AG04450 (cell line): Measurements from ENCODE around the gene BIVM. TPM values are rescaled to one million over a fixed set of nuclear protein-coding genes. Genes with fewer than 3 reads are reported as not detected.
"Not testable (repeated sequence)": the region's sequence is repeated elsewhere in the genome, so short reads cannot be mapped to it uniquely, and the experiment has no call there.

Experiments used
- CTCF ChIA-PET: fragments of 300-600, 350-600 bp; formaldehyde crosslinking; extraction: SDS; loops from one replicate; lab custom pipeline; 2022; ENCODE audit warnings: antibody characterized with exemption, inconsistent platforms; lab: Charles Lee
- POLR2A ChIA-PET: fragments of 350-600 bp; formaldehyde crosslinking; extraction: SDS; loops from one replicate; lab custom pipeline; 2021; ENCODE audit warnings: antibody characterized with exemption, inconsistent platforms; lab: Yijun Ruan, JAX
- DNase-seq: peaks from one replicate; pipeline ENCODE4 v3.0.0-alpha.2; 2011; ENCODE audit warnings: low read depth, low spot score
- H3K27ac ChIP-seq: one replicate; pipeline ENCODE4 v1.5.1; 2012; ENCODE audit warnings: low read depth, low read length, control low read depth
- H3K27me3 ChIP-seq: one replicate; pipeline ENCODE4 v1.6.0; 2012; ENCODE audit warnings: low read length; ENCODE audit not compliant: control insufficient read depth, insufficient read depth
- H3K4me3 ChIP-seq: 2 replicates; pipeline ENCODE4 v1.5.1; 2011; ENCODE audit warnings: mild to moderate bottlenecking, low read depth, low read length, control low read depth
- H3K9me3 ChIP-seq: 2 replicates; pipeline ENCODE4 v1.5.1; 2012; ENCODE audit warnings: low read length; ENCODE audit not compliant: control insufficient read depth, insufficient read depth
- polyA plus RNA-seq: library from polyadenylated mRNA; depleted of rRNA; stranded (reverse); fragments of >200 nt; gene quantifications from 2 replicates; pipeline ENCODE4 v1.2.3, GENCODE V29; 2011
- TF ChIP-seq, protein P1 (sequence below): IDR thresholded peaks from 2 replicates; pipeline ENCODE4 v1.5.1; 2011; ENCODE audit warnings: low read depth, low read length, control low read depth, inconsistent platforms

The BIVM gene
- polyA plus RNA-seq, 1 experiment: 26.7 TPM

DNA sequence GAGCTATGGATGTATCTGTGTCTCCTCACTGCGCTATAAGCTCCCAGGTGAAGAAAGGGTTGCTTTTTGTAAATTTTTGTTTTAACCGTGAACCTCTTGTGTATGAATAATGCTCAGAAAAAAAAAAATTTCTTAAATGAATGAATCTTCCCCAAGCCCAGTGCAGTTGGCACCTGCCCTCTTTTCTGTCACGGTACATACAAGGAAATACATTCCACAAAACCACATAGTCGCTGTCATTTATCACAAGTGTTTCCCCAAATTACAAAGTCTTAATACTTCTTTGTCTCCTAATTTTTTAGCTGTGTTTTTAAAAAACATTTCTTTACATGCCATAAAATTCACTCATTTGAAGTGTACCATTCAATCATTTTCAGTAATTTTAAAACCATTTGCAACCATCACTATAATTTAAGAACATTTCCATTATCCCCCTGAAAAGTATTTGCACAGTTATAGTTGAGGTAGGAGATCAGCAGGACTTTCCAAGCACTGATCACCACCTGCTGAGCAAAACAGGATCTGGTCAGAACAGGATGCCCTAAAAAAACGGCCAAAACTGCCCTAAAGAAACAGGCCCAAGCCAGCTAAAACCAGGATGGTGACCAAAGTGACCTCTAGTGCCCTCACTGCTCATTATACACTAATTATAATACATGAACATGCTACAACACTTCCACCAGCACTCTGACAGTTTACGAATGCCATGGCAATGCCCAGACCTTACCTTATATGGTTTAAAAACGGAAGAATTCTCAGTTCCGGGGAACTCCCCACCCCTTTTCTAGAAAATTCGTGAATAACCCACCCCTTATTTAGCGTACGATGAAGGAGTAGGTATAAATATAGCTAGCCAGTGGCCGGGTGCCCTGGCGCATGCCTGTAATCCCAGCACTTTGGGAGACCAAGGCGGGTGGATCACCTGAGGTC, 24.1 kb upstream of the BIVM start:
- ChIA-PET CTCF (interaction anchor here (0.7 to 2.8 kb wide), 2 partner anchors 33 to 183 kb away, joined by 3 to 10 read pairs; no protein-coding TSS in a partner anchor), POLR2A (no interaction called here)
- no peak for DNase-seq
- TF ChIP-seq, protein P1, sequence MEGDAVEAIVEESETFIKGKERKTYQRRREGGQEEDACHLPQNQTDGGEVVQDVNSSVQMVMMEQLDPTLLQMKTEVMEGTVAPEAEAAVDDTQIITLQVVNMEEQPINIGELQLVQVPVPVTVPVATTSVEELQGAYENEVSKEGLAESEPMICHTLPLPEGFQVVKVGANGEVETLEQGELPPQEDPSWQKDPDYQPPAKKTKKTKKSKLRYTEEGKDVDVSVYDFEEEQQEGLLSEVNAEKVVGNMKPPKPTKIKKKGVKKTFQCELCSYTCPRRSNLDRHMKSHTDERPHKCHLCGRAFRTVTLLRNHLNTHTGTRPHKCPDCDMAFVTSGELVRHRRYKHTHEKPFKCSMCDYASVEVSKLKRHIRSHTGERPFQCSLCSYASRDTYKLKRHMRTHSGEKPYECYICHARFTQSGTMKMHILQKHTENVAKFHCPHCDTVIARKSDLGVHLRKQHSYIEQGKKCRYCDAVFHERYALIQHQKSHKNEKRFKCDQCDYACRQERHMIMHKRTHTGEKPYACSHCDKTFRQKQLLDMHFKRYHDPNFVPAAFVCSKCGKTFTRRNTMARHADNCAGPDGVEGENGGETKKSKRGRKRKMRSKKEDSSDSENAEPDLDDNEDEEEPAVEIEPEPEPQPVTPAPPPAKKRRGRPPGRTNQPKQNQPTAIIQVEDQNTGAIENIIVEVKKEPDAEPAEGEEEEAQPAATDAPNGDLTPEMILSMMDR: no peak
- Histone ChIP-seq H3K9me3 (peaks cover 5% of the 10 kb centered on the region; the same call in 1 of the 2 replicates), H3K27ac (no peak overlapping the region), H3K27me3 (no peaks in the 10 kb centered on the region), H3K4me3 (no peak overlapping the region)

DNA sequence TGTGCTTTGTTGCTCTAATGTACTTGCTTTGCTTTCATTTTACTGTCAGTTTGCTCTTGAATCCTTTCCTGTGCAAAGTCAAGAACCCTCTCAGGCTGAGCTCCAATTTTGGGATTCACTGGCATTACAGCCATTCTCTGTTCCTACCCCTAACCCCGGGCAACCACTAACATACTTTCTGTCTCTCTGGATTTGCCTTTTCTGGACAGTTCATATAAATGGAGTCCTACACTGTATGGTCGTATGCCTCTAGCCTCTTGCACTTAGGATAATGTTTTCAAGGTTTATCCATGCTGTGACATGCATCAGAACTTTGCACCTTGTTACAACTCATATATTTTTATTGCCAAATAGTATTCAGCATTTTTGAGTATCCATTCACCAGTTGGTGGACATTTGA, 22.6 kb upstream of the BIVM start:
- Histone ChIP-seq H3K9me3 (peaks cover 5% of the 10 kb centered on the region; the same call in 1 of the 2 replicates), H3K4me3 (no peak overlapping the region), H3K27me3 (no peaks in the 10 kb centered on the region), H3K27ac (no peak overlapping the region)
- DNase-seq: no peak
- ChIA-PET CTCF (interaction anchor here (0.6 kb wide), 1 partner anchor 94 kb away, joined by 3 read pairs; no protein-coding TSS in a partner anchor), POLR2A (no interaction called here)
- TF ChIP-seq, protein P1: no peak

DNA sequence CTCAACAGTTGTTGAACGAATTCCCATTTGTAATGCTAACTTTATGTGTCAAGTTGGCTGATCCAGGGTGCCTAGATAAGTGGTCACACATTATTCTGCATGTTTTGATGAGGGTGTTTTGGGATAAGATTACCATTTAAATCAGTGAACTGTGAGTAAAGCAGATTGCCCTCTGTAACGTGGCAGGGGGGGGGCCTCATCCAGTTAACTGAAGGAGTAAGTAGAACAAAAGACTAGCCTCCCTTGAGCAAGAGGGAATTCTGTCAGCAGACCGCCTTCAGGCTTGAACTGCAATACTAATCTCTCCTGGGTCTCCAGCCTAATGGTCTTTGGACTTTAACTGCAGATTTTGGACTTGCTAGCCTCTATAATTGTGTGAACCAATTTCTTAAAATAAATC, 21.2 kb upstream of the BIVM start:
- ChIA-PET POLR2A (interaction anchor here (0.6 kb wide), 1 partner anchor 179 kb away, joined by 3 read pairs; no protein-coding TSS in a partner anchor), CTCF (no interaction called here)
- H3K27me3 ChIP-seq: no peaks in the 10 kb centered on the region
- TF ChIP-seq, protein P1: no peak
- H3K27ac ChIP-seq: no peak overlapping the region
- no peak for DNase-seq
- no peak overlapping the region for H3K4me3 ChIP-seq
- H3K9me3 ChIP-seq: peaks cover 11% of the 10 kb centered on the region; the same call in 1 of the 2 replicates

DNA sequence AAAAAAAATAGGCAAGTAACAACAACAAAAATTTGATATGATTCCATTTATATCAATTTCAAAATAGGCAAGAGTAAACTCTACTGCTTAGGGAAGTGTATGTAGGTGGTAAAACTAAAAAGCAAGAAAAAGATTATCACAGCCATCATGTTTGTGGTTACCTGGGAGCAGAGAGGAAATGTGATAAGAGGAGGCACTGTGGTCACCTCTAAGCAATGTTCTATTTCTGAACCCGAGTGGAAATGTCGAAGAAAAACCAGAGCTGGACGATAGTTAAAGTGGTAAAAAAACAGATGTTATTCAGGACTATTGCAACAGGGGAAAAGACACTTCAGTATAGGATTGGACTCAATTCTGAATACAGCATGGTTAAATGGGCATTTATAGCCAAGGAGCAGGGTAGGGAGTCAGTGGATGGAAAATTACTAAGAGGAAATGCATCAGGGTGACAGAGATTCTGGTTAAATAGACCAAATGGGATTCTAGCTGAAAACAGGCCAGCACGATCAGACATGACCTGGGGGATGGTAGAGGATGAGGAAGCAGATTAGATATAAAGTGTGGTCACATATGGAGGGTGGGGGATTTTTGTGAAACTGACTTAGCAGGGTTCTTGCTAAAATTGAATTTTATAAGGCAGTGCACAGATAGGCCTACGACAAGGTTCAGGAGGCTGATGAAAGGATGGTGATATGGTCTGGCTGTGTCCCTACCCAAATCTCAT, 19.3 kb upstream of the BIVM start:
- Histone ChIP-seq H3K9me3 (peaks cover 6% of the 10 kb centered on the region; the same call in 1 of the 2 replicates), H3K4me3 (no peak overlapping the region), H3K27me3 (no peaks in the 10 kb centered on the region), H3K27ac (no peak overlapping the region)
- TF ChIP-seq, protein P1: no peak
- no peak for DNase-seq
- POLR2A ChIA-PET: no interaction called here
- CTCF ChIA-PET: no interaction called here

DNA sequence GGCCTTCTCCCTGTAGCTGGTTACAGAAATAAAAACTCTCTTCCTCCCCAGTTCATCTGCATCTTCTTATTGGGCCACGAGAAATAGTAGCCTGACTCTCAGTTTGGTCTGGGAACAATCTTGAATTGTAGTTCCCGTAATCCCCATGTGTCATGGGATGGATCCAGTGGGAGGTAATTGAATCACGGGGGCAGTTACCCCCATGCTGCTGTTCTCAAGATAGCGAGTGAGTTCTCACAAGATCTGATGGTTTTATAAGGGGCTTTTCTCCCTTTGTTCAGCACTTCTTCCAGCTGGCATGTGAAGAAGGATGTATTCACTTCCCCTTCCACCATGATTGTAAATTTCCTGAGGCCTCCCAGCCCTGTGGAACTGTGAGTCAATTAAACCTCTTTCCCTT, 18.3 kb upstream of the BIVM start:
- H3K27me3 ChIP-seq, H3K4me3 ChIP-seq, DNase-seq, POLR2A ChIA-PET, H3K27ac ChIP-seq, H3K9me3 ChIP-seq, CTCF ChIA-PET: not testable (repeated sequence)
